Right ventricle myocardium superior (tissue), 1 donor: ENCODE measurements around the gene UAP1L1. TPM values are rescaled to one million over a fixed set of nuclear protein-coding genes. Genes with fewer than 3 reads are reported as not detected.
A peak's percentile ranks its signal among the peaks of the same experiment; 100 is the strongest.

Source experiments
- ATAC-seq: fragments of 200-7000 bp; cut with Tn5 transposase; one replicate; pipeline ENCODE4 v1.9.1; 2020; ENCODE audit warnings: mild to moderate bottlenecking; ENCODE audit not compliant: poor library complexity
- DNase-seq: peaks from one replicate; pipeline ENCODE4 v3.0.0-alpha.2; 2020
- intact Hi-C: fragments of 100-400 bp; cut with DNase I; formaldehyde crosslinking; loops from one replicate; pipeline ENCODE4 v1.11.2; 2022
- total RNA-seq: library from RNA; stranded (reverse); fragmentation: NEBNext Ultra II Directional; extraction: Animal tissue kit (Norgen Biotek cat#: 25700); gene quantifications from one replicate; pipeline ENCODE4 v1.2.1, GENCODE V29; 2021
- donor health status: DM: no; HTN: yes; CAD: no; lungs with severe emphysema.

UAP1L1 gene
- total RNA-seq, 1 donor from 2014 or later: 11.3 TPM

GRCh38 chr9:137039611-137040366, 37.5 kb upstream of the UAP1L1 start:
- DNase-seq: no peak
- intact Hi-C loops: no loop called here
- no peak for ATAC-seq

- ATAC-seq (no peak), DNase-seq (no peak)
- intact Hi-C loops: no loop called here
These were observed 36.7 kb upstream of the UAP1L1 start for GRCh38 chr9:137040568-137040967.

GRCh38 chr9:137041124-137041523, 36.2 kb upstream of the UAP1L1 start:
- no peak for ATAC-seq
- DNase-seq: no peak
- intact Hi-C loops: no loop called here

GRCh38 chr9:137042751-137043727, 34.3 kb upstream of the UAP1L1 start:
- intact Hi-C loops: no loop called here
- ATAC-seq: no peak
- DNase-seq: peak; percentile 79

- intact Hi-C loops: no loop called here
- DNase-seq (no peak), ATAC-seq (no peak)
These were observed 33.3 kb upstream of the UAP1L1 start for GRCh38 chr9:137044037-137044436.

- intact Hi-C loops: no loop called here
- no peak for ATAC-seq
These were observed 32.7 kb upstream of the UAP1L1 start for GRCh38 chr9:137044502-137045177.

GRCh38 chr9:137045294-137046087, 31.8 kb upstream of the UAP1L1 start:
- DNase-seq (peak; percentile 72), ATAC-seq (peak; percentile 11)
- intact Hi-C loops: no loop called here

More at GRCh38 chr9:137044502-137045177, 32.7 kb upstream of the UAP1L1 start:
- no peak for DNase-seq

- peak; percentile 82 for ATAC-seq
- intact Hi-C loops: no loop called here
These were observed 31.1 kb upstream of the UAP1L1 start, which contains the start of gene NPDC1 for GRCh38 chr9:137046088-137046787. NPDC1 (minus strand) TSS chr9:137046177; CDS start chr9:137045989, 188 bp downstream.

GRCh38 chr9:137048655-137049543, 28.4 kb upstream of the UAP1L1 start:
- intact Hi-C loops: no loop called here
- ATAC-seq: no peak
- DNase-seq: no peak

More at GRCh38 chr9:137046088-137046787, 31.1 kb upstream of the UAP1L1 start, which contains the start of gene NPDC1:
- DNase-seq: peak; percentile 90

GRCh38 chr9:137049544-137050449, 27.5 kb upstream of the UAP1L1 start:
- no peak for DNase-seq
- intact Hi-C loops: no loop called here
- ATAC-seq: no peak

- ATAC-seq: no peak
- no peak for DNase-seq
- intact Hi-C loops: no loop called here
These were observed 26.7 kb upstream of the UAP1L1 start for GRCh38 chr9:137050570-137050969.

GRCh38 chr9:137051145-137051724, 26.1 kb upstream of the UAP1L1 start:
- no peak for ATAC-seq
- no peak for DNase-seq
- intact Hi-C loops: no loop called here

GRCh38 chr9:137052293-137052692, 25.0 kb upstream of the UAP1L1 start:
- no peak for ATAC-seq
- intact Hi-C loops: no loop called here
- DNase-seq: no peak

GRCh38 chr9:137052998-137053943, 24.0 kb upstream of the UAP1L1 start:
- intact Hi-C loops: no loop called here
- DNase-seq (peak; percentile 41), ATAC-seq (no peak)
